ENCODE data around the gene RAD50. TPM values are rescaled to one million over a fixed set of nuclear protein-coding genes. Genes with fewer than 3 reads are reported as not detected.

RAD50 gene
- total RNA-seq, 4 donors from 2014 or later = 13.6 to 25.2 (median 20.4) TPM

GRCh38 chr5:132679717-132680380 is 123.1 kb downstream of the RAD50 start:
- Histone ChIP-seq H3K4me3 (no peak overlapping the region), H3K9me3 (no peaks in the 10 kb centered on the region), H3K27me3 (no peaks in the 10 kb centered on the region), H3K4me1 (peaks cover 0 to 12% (median 3%) of the 10 kb centered on the region in 3 donors), H3K27ac (no peak overlapping the region), H3K36me3 (no peaks in the 10 kb centered on the region)
- 88 to 92% methylated on average over 4 to 13 of the region's 15 CpGs for WGBS, 2 donors
- no peak for DNase-seq
- intact Hi-C loops (cut with DNase I) = no loop called here
- TF ChIP-seq POLR2A (IDR thresholded peaks at IDR 0.05) = no peak
- TF ChIP-seq CTCF (IDR thresholded peaks at IDR 0.05) = no peak

GRCh38 chr5:132680780-132681475 is 124.2 kb downstream of the RAD50 start:
- H3K9me3 ChIP-seq = no peaks in the 10 kb centered on the region
- no peaks in the 10 kb centered on the region for H3K27me3 ChIP-seq
- H3K36me3 ChIP-seq = no peaks in the 10 kb centered on the region
- 86 to 95% methylated on average over 8 of the region's 8 CpGs for WGBS, 2 donors
- DNase-seq = no peak
- no peak overlapping the region for H3K27ac ChIP-seq
- H3K4me3 ChIP-seq = no peak overlapping the region
- TF ChIP-seq POLR2A (IDR thresholded peaks at IDR 0.05) = no peak
- intact Hi-C loops (cut with DNase I) = no loop called here
- peaks cover 0 to 9% (median 3%) of the 10 kb centered on the region in 3 donors for H3K4me1 ChIP-seq

GRCh38 chr5:132681476-132681831 is 124.7 kb downstream of the RAD50 start:
- no peaks in the 10 kb centered on the region for H3K9me3 ChIP-seq
- H3K27ac ChIP-seq = no peak overlapping the region
- DNase-seq = no peak
- peaks cover 0 to 9% (median 3%) of the 10 kb centered on the region in 3 donors for H3K4me1 ChIP-seq
- WGBS, 2 donors = 85 to 95% methylated on average over 2 of the region's 2 CpGs
- TF ChIP-seq CTCF (IDR thresholded peaks at IDR 0.05) (no peak), POLR2A (IDR thresholded peaks at IDR 0.05) (no peak)
- no peak overlapping the region for H3K4me3 ChIP-seq
- no peaks in the 10 kb centered on the region for H3K36me3 ChIP-seq
- intact Hi-C loops (cut with DNase I) = no loop called here
- no peaks in the 10 kb centered on the region for H3K27me3 ChIP-seq

- Histone ChIP-seq H3K27me3 (no peaks in the 10 kb centered on the region), H3K36me3 (no peaks in the 10 kb centered on the region), H3K4me3 (no peak overlapping the region), H3K4me1 (peaks cover 0 to 6% (median under 1%) of the 10 kb centered on the region in 3 donors), H3K9me3 (no peaks in the 10 kb centered on the region), H3K27ac (no peak overlapping the region)
- no peak for TF ChIP-seq CTCF (IDR thresholded peaks at IDR 0.05)
- no peak for TF ChIP-seq POLR2A (IDR thresholded peaks at IDR 0.05)
- no peak for DNase-seq
- WGBS, 2 donors = 86% methylated on average over 2 of the region's 4 CpGs; no CpG with 5 or more reads in 1 of the 2 donors
- intact Hi-C loops (cut with DNase I) = no loop called here
These were observed 125.2 kb downstream of the RAD50 start for GRCh38 chr5:132681983-132682382.

- Histone ChIP-seq H3K36me3 (no peaks in the 10 kb centered on the region), H3K4me1 (no peaks in the 10 kb centered on the region), H3K27ac (no peak overlapping the region), H3K9me3 (no peaks in the 10 kb centered on the region), H3K4me3 (no peak overlapping the region), H3K27me3 (no peaks in the 10 kb centered on the region)
- intact Hi-C loops (cut with DNase I) = no loop called here
- 80 to 83% methylated on average over 6 of the region's 6 CpGs for WGBS, 2 donors
- TF ChIP-seq CTCF (IDR thresholded peaks at IDR 0.05) (no peak), POLR2A (IDR thresholded peaks at IDR 0.05) (no peak)
- DNase-seq = no peak
These were observed 127.7 kb downstream of the RAD50 start for GRCh38 chr5:132684491-132684890.
